DOHH2 (cell line): ENCODE data around the gene ATP9B.

ENCODE experiments used
- CTCF ChIP-seq: fragments of 200-600 bp; sonication (generic); IDR thresholded peaks from one replicate; pipeline ENCODE4 v1.5.1; 2014; ENCODE audit warnings: antibody characterized with exemption, mild to moderate bottlenecking, low read depth, low read length; ENCODE audit not compliant: poor library complexity, severe bottlenecking
- EZH2phosphoT487 ChIP-seq: fragments of 200-600 bp; sonication (generic); IDR thresholded peaks from 2 replicates; pipeline ENCODE4 v1.6.1; 2017; ENCODE audit warnings: borderline replicate concordance, mild to moderate bottlenecking, antibody characterized with exemption, low read length, moderate library complexity, mixed read lengths

- no peak for TF ChIP-seq CTCF
- no peak for TF ChIP-seq EZH2phosphoT487
Observed at GRCh38 chr18:79275992-79276391, 206.8 kb downstream of the ATP9B start.
